ENCODE measurements around the gene RCAN3. TPM values are rescaled to one million over a fixed set of nuclear protein-coding genes. Genes with fewer than 3 reads are reported as not detected.
"Not testable (repeated sequence)": the region's sequence is repeated elsewhere in the genome, so short reads cannot be mapped to it uniquely, and the experiment has no call there.

The RCAN3 gene
- total RNA-seq, 1 donor from 2014 or later, result 5.1 TPM

DNA sequence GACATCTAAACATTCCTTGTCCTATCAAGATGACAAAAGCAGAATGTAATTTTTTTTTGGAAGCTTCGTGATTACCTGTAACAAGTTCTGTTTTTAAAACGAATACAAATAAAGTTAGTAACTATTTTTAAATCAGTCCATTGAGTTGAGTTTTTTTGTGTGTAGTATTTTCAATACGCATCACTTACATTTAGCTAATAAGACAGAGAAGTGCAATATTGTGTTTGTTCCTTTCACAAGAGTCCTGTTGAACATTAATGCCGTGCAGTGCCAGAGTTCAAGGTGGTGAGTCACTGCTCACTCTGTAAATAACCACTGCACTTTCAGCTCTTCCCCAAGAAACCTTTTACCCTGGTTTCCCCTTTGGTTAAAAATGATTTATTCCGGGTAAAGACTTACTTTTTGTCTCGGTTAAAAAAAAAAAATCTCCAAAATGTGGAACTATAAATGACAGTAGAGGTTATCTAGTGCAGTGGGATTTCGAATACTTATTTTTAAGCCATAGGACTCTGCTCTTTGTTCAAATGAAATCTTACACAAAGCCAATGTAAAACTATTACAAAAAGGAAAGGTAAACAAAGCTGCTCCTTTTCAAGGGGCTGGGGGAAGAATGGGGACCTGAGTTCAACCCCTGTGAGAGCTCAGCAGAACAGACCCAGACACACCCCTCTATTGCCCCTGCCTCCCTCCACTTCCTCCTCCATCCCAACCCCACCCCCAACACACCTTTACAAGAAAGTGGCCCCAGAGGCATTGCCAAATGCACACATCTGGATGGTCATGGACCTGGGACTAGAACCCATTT, 38.5 kb downstream of the RCAN3 start:
- intact Hi-C loops (cut with DNase I), result no loop called here
- no peak for DNase-seq (ENCODE audit: low spot score)

DNA sequence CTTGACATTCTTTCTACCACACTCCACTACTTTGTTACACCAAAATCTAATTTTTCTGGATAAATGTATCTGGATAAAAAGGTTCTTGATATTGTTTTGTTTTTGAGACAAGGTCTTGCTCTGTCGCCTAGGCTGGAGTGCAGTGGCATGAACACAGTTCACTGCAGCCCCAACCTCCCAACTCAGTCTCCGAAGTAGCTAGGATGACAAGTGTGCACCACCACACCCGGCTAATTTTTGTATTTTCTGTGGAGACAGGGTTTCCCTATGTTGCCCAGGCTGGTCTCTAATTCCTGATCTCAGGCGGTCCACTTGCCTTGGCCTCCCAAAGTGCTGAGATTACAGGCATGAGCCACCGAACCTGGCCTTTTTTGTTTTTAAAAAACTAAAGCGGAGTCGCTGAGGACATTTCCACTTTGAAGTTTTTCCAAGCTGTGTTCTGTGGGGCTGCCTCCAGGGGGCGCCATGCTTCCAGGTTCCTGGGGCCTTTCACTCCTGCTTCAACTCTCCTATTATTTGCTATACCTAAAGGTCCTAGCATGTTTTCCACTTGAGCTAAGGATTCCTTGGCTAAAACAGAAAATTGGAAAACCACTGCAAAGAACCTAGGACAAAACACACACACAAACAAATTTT, 39.2 kb downstream of the RCAN3 start:
- intact Hi-C loops (cut with DNase I), result loop anchor here (1.0 kb wide), 1 partner anchor 93 kb away; no protein-coding TSS in a partner anchor

DNA sequence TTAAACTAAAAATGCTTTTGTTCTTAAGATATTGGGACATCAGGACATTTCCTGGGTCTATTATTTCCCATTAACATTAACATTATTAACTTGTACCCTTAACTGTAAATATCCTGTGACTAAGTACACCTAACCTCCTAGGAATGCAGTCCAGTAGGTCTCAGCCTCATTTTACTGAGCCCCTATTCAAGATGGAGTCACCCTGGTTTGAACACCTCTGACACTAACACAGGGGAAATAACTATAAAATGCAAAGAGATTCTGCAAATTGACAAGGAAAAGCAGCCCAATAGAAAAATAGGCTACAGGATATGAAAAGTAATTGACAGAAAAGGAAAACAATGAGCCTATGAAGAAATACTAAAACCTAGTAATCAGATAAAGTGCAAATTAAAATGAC, 41.6 kb downstream of the RCAN3 start:
- intact Hi-C loops (cut with DNase I), result no loop called here
- no peak for DNase-seq (ENCODE audit: low spot score)

More for the DNA sequence above, 39.2 kb downstream of the RCAN3 start:
- peak; percentile 67 for DNase-seq (ENCODE audit: low spot score)

DNA sequence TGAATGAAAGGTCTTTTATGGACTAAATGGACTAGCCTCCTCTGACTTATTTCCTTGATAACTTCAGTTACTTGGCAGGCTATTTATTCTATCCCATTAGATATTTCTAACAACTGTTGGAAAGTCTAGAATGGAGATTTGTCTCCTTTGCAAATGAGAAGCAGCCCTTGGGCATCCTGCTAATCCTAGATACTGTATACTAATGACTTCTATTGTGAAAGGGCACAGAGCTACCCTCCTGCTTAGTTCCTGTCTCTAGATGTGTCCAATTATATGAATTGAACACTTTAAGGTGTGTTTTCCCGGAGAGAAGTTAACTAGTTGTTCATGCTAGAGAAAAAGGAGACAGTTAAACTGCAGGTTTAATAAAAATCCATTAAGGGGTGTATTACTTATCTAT, 43.0 kb downstream of the RCAN3 start:
- intact Hi-C loops (cut with DNase I), result no loop called here

DNA sequence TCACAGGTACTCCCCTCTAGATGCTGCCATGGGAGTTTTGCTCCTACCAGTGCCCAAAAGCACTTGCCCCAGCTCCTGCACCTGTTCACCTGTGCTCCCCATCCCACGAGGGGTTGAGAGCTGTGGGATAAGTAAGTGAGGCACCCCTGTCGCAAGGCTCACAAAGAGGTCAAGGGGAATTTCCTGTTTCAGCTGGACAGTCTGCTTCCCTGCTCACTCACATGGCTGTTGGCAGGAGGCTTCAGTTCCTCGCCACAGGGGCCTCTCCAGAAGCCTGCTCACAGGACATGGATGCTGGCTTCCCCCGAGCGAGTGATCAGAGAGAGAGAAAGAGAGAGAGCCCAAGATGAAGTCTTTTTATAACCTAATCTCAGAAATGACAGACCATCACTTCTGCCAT, 44.6 kb downstream of the RCAN3 start:
- intact Hi-C loops (cut with DNase I), result no loop called here
- peak; percentile 63 for DNase-seq (ENCODE audit: low spot score)

More for the DNA sequence above, 43.0 kb downstream of the RCAN3 start:
- DNase-seq (ENCODE audit: low spot score), result no peak

DNA sequence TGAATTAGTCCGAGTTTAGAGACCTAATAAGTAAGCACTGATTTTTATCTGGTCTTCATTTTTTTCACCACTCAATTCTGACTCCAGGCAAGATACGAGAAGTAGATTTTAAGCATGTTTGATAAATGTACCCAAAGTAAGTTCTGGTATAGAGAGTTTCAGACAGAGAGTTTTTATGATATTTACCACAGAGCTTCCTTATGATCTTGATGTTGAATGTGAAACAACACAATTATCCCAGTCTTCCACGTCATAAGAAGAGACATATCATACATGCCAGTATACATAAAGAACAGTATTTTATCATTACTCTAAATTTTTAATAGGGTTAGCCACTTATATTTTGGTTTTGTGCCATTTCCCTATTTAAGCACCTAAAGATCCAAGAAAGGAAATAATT, 45.4 kb downstream of the RCAN3 start:
- DNase-seq (ENCODE audit: low spot score), result no peak
- intact Hi-C loops (cut with DNase I), result no loop called here

DNA sequence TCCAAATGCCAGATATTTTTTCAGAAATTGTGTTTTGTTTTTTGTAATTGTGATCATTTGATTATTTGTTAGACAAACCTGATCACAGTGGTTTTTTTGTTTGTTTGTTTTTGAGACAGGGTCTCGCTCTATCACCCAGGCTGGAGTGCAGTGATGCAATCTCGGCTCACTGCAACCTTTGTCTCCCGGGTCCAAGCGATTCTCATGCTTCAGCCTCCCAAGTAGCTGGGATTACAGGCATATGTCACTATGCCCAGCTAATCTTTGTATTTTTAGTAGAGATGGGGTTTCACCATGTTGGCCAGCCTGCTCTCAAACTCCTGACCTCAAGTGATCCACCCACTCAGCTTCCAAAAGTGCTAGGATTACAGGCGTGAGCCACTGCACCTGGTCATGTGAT, 46.6 kb downstream of the RCAN3 start:
- DNase-seq (ENCODE audit: low spot score); intact Hi-C loops (cut with DNase I): not testable (repeated sequence)

DNA sequence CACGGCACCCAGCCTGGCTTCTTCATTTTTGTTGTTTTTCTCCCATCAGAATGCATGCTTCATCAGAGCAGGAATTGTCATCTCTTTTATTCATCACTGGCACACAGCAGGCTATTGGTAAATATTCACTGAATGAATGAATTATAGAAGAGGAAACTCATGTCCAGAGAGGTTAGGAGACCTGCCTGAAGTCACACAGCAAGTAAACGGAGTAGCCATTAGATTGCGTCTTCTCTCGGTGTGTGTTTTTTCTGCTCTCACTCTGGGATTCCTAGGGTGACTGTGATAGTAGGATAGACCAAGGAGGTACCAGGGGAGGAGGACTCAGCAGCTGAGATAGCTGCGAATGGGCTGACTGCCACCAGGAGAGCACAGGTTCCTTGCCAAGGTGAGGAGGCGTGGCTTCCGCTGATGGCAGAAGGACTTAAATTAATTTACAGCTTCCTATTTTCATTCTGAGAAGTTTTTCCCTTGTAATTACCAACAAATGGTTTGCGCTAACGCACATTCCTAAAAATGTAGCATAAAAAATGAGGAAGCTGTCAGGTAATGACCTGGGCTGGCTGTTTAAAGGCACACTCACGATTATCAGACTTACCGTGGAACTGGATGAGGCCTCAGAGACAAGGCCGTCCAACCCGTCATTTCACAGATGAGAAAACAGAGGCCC, 48.8 kb downstream of the RCAN3 start:
- intact Hi-C loops (cut with DNase I), result loop anchor here (5.0 kb wide), 1 partner anchor 286 kb away; no protein-coding TSS in a partner anchor
- DNase-seq (ENCODE audit: low spot score), result no peak

DNA sequence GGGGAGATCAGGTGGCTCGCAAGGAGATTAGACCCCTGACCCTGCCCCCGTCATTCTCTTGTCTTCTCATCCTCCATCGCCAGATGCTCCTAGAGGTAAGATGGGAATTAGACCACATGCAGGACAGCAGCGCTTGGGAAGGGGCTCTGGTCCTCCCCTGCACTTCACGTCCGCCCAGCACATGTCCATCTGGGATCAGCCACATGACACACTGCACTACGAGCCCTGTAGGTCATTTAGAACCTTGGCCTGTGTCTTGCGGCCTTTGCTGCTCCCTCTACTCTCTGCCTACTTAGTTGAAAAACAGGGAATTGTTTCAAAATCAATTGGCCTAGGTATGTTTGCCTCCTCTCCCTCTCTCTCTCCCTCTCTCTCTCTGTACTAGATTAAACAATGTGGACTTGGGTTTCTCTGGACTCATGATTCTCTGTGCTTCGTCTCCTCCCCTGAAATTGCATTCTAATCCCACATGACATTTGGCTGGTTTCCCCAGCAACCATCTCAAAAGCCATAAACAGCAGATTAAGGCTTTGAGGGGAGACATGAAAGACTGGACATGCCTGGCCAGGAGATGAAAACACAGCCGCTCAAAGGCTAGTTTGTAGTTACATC, 49.4 kb downstream of the RCAN3 start:
- intact Hi-C loops (cut with DNase I), result loop anchor here (5.0 kb wide), 1 partner anchor 285 kb away; no protein-coding TSS in a partner anchor
- peak; percentile 20 for DNase-seq (ENCODE audit: low spot score)

DNA sequence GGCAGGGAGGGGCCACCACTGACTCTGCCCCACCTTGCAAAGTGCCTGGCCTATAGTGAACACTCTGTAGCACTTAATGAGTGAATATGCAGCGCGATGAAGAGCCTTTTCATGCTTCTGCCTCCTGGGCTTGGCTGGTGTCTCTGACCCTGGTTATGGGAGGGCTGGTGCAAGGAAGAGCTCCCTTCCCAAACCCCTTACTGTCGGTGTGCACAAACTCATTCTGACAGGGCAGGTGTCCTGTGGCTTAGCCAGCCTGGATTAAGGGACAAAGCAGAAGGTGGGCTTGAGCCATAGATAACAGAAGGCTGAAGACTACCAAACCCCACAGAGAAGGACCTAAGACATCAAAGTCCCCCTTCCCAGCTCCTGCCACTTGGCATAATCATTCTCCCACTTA, 51.3 kb downstream of the RCAN3 start:
- DNase-seq (ENCODE audit: low spot score), result peak; percentile 39
- intact Hi-C loops (cut with DNase I), result loop anchor here (5.0 kb wide), 1 partner anchor 283 kb away; no protein-coding TSS in a partner anchor

DNA sequence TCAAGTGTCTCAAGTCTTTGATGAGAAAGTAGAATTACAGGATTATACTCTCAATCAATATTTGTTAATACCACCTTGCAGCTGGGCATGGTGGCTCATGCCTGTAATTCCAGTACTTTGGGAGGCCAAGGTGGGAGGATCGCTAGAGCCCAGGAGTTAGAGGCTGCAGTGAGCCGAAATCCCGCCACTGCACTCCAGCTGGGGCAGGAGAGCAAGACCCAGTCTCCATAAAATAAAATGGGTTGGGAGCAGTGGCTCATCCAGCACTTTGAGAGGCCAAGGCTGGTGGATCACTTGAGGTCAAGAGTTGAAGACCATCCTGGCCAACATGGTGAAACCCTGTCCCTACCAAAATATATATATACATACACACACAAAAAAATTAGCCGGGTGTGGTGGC, 52.1 kb downstream of the RCAN3 start:
- intact Hi-C loops (cut with DNase I), result loop anchor here (5.0 kb wide), 2 partner anchors 78 to 283 kb away; no protein-coding TSS in a partner anchor
- no peak for DNase-seq (ENCODE audit: low spot score)

DNA sequence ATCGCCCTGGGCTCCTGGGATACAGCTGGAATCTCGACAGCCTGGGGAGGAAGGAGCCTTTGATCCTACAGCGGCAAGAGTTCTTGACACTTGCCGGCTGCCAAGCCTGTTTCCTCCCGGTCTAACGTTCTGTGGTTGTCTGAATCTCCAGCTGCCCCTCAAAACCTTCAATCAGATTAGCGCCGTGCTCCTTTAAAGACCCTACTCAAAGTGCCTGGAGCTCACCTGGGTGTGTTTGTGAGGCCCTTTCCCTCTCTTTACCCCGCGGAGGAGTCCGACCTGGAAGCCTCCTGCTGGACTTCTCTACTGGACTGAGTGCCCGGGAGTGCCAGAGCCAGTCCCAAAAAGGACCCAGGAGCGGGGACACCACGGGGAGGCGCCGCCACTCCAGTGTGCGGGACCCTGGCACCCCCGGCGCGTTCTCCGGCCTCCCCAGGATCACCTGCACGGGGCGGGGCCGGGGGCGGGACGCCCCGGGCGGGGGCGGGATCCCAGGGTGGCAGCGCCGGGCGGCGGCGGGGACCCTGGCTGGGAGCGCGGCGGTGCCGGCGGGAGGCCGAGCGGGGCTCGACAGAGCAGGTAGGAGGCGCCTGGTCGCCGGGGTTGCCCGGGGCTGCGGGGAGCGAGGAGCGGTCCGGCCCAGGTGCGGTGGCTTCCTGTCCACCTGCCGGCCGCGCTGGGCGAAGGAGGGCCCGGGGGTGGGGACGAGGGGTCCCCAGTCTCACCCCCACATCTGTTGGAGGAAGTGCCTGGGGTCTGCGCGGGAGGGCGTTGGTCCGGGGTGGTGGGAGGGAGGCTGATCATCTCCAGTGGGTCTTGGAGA, 53.2 kb downstream of the RCAN3 start, which contains the start of gene NCMAP:
NCMAP (plus strand) TSS at position 497 of the 823 bp plus-strand sequence. CDS start 39,344 bp downstream, outside the sequence.
- DNase-seq (ENCODE audit: low spot score), result peak; percentile 72

DNA sequence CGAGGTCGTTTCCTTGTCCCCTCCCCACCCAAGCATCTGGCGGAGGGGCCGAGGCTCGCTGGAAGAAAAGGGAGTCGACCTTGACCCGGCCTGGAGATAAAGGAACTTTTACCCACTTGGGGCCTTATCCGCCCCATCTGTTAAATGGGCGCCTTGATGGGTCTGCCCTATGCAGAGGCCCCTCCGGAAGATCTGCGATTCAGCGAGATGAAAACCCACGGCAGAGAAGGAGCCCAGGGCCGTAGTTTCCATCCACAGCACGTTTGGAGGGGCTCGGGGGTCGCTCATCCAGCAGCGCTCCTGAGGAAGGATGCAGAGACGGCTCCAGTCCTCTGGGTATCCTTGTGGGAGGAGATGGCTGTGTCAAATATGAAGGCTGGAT, 53.8 kb downstream of the RCAN3 start:
- intact Hi-C loops (cut with DNase I), result loop anchor here (5.0 kb wide), 1 partner anchor 76 kb away; no protein-coding TSS in a partner anchor
- peak; percentile 31 for DNase-seq (ENCODE audit: low spot score)

More for the DNA sequence above, 53.2 kb downstream of the RCAN3 start, which contains the start of gene NCMAP:
- intact Hi-C loops (cut with DNase I), result loop anchor here (5.0 kb wide), 1 partner anchor 76 kb away; no protein-coding TSS in a partner anchor

DNA sequence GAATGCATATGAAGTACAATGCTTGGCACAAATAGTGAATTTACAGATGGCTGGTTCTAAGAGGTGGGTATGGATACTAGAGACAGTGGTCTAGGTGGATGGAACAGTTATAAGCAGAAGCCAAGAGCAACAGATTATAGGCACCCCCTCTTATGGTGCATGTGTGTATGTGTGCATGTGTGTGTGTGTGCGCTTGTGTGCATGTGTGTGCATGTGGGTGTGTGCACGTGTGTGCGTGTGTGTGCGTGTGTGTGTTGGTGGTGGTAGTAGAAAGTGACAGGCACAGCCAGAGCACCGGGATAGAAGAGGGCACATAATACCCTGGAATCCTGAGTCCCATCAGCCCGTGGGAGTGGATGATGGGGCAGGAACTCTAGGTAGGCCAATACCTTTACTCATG, 54.6 kb downstream of the RCAN3 start:
- intact Hi-C loops (cut with DNase I), result loop anchor here (5.0 kb wide), 1 partner anchor 75 kb away; no protein-coding TSS in a partner anchor
- peak; percentile 35 for DNase-seq (ENCODE audit: low spot score)

DNA sequence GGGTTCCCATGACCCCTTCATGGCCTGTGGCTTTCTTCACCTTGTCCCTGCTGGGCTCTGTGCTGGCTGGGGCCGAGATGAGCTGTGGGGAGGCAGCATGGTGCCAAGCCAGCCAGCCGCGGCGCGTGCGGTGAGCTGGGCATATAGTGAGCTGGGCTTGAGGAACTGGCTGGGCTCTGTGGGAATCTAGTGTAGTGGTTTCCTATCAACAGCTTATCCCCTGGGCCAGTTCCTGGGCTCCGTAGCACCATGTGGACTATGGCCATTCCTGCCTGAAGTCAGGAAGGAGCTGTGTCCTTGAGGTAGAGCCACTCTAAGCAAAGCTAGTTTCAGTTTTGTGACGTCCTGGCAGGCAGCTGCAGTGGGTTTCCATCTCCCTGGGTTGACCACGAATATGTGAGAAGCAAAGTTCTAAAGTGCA, 55.1 kb downstream of the RCAN3 start:
- peak; percentile 44 for DNase-seq (ENCODE audit: low spot score)

DNA sequence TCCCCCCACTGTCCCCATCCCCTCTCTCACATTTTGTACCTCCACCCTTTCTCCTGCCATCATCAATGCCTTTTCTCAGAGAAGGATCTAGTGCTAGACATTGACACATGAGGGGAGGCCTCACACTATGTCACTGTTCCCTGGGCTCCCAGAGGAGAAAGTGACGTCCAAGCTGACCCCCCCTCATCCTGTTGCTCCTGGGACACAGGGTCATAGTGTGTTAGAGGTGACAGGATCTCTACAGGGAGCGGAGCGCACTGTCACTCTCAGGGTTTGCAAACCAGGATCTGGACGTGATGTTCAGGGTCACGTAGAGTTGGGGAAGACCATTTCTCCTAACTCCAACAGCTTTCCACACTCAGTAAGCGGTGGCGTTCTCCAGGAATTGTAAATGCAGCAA, 55.8 kb downstream of the RCAN3 start:
- intact Hi-C loops (cut with DNase I), result loop anchor here (5.0 kb wide), 1 partner anchor 74 kb away; no protein-coding TSS in a partner anchor
- DNase-seq (ENCODE audit: low spot score), result peak; percentile 50

More for the DNA sequence above, 55.1 kb downstream of the RCAN3 start:
- intact Hi-C loops (cut with DNase I), result loop anchor here (5.0 kb wide), 1 partner anchor 75 kb away; no protein-coding TSS in a partner anchor

DNA sequence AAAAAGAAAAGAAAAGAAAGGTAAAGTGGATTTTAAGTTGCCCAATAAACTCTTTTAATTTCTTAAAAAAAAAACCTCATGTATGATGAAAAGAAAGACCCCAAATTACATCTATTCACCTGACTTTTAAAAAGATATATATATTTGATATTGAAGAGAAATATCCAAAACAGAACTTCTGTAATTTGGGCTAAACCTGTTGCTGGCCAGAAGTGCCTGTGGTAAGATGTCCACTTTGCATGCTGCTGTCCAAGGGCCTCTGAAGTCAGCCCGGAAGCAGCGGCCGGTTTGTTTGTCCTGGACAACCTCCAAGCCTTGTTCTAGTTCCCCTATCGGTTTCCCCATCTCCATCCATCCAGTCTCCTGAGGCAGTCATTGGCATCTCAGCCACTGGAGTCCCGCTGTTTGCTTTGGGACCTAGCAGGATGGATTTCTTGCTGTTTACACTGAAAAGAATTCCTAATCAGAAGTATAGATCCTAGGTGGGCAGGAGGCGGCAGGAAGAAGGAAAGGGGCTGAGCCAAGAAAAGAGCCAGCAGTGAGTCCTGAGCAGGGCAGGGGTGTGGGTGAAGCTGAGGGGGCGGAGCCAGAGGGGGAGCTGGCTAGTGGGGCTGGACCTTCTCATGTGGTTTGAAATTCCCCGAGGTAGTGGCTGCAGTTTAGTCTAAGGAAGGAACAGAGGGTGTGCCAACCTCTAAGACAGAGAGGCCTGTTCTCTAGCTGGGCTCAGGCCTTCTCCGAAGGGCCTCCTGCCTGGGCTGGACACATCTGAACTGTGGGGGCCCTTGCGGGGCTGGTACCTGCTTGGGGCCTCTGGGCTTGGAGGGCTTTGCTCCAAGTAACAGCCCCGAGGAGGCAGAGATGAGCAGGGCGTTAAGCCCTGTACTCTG, 56.5 kb downstream of the RCAN3 start:
- DNase-seq (ENCODE audit: low spot score), result peak; percentile 75
- intact Hi-C loops (cut with DNase I), result loop anchor here (5.0 kb wide), 1 partner anchor 73 kb away; no protein-coding TSS in a partner anchor

Data from cardiac septum (tissue), 1 donor.